ENCODE data around the gene ZFC3H1.

The ZFC3H1 gene

GRCh38 chr12:71602761-71603577 lies 60.7 kb downstream of the ZFC3H1 start:
- no peaks in the 10 kb centered on the region for H3K79me2 ChIP-seq (ENCODE audit: insufficient read depth, low read length)
- no peak for TF ChIP-seq EZH2phosphoT487 (conservative IDR thresholded peaks at IDR 0.05; ENCODE audit: low read length)
- H2AFZ ChIP-seq (ENCODE audit: low read depth, low read length, severe bottlenecking): no peak overlapping the region

GRCh38 chr12:71601546-71601945 lies 62.1 kb downstream of the ZFC3H1 start:
- Histone ChIP-seq H4K20me1 (ENCODE audit: low read depth, low read length) (no peaks in the 10 kb centered on the region), H3K27ac (ENCODE audit: low read depth, low read length) (no peak overlapping the region), H3K9me2 (replicated peaks; ENCODE audit: insufficient read depth, low read length) (no peaks in the 10 kb centered on the region), H3K9ac (ENCODE audit: low read length) (no peak overlapping the region), H3F3A (ENCODE audit: insufficient read depth) (no peaks in the 10 kb centered on the region), H3K79me2 (ENCODE audit: insufficient read depth, low read length) (no peaks in the 10 kb centered on the region), H2AFZ (ENCODE audit: low read depth, low read length, severe bottlenecking) (no peak overlapping the region), H3K27me3 (ENCODE audit: low read length) (no peaks in the 10 kb centered on the region), H3K4me3 (ENCODE audit: insufficient read depth, low read length, poor library complexity, severe bottlenecking) (no peak overlapping the region), H3K36me3 (ENCODE audit: low read length) (no peaks in the 10 kb centered on the region; the same call in 1 of the 2 replicates), H3K4me2 (ENCODE audit: low read depth, low read length, poor library complexity, severe bottlenecking) (no peak overlapping the region), H3K9me3 (ENCODE audit: insufficient read depth, low read length) (no peaks in the 10 kb centered on the region)
- no peak for TF ChIP-seq CTCF (IDR thresholded peaks at IDR 0.05; ENCODE audit: insufficient read depth, low read length, poor library complexity, severe bottlenecking)
- no peak for TF ChIP-seq EZH2phosphoT487 (conservative IDR thresholded peaks at IDR 0.05; ENCODE audit: low read length)

More at GRCh38 chr12:71602761-71603577, 60.7 kb downstream of the ZFC3H1 start:
- Histone ChIP-seq H3K4me3 (ENCODE audit: insufficient read depth, low read length, poor library complexity, severe bottlenecking) (no peak overlapping the region), H4K20me1 (ENCODE audit: low read depth, low read length) (no peaks in the 10 kb centered on the region), H3K27me3 (ENCODE audit: low read length) (no peaks in the 10 kb centered on the region), H3K9ac (ENCODE audit: low read length) (no peak overlapping the region), H3K9me3 (ENCODE audit: insufficient read depth, low read length) (no peaks in the 10 kb centered on the region), H3K9me2 (replicated peaks; ENCODE audit: insufficient read depth, low read length) (no peaks in the 10 kb centered on the region), H3K36me3 (ENCODE audit: low read length) (peaks cover 6% of the 10 kb centered on the region; the same call in 1 of the 2 replicates), H3K4me2 (ENCODE audit: low read depth, low read length, poor library complexity, severe bottlenecking) (no peak overlapping the region), H3F3A (ENCODE audit: insufficient read depth) (no peaks in the 10 kb centered on the region), H3K27ac (ENCODE audit: low read depth, low read length) (no peak overlapping the region)

GRCh38 chr12:71599210-71599609 lies 64.4 kb downstream of the ZFC3H1 start:
- Histone ChIP-seq H3K27me3 (ENCODE audit: low read length) (no peaks in the 10 kb centered on the region), H3F3A (ENCODE audit: insufficient read depth) (no peaks in the 10 kb centered on the region), H4K20me1 (ENCODE audit: low read depth, low read length) (no peaks in the 10 kb centered on the region), H2AFZ (ENCODE audit: low read depth, low read length, severe bottlenecking) (no peak overlapping the region), H3K9me3 (ENCODE audit: insufficient read depth, low read length) (no peaks in the 10 kb centered on the region), H3K4me3 (ENCODE audit: insufficient read depth, low read length, poor library complexity, severe bottlenecking) (no peak overlapping the region), H3K36me3 (ENCODE audit: low read length) (no peaks in the 10 kb centered on the region), H3K9ac (ENCODE audit: low read length) (no peak overlapping the region), H3K79me2 (ENCODE audit: insufficient read depth, low read length) (no peaks in the 10 kb centered on the region), H3K27ac (ENCODE audit: low read depth, low read length) (no peak overlapping the region), H3K9me2 (replicated peaks; ENCODE audit: insufficient read depth, low read length) (no peaks in the 10 kb centered on the region), H3K4me2 (ENCODE audit: low read depth, low read length, poor library complexity, severe bottlenecking) (no peak overlapping the region)
- TF ChIP-seq EZH2phosphoT487 (conservative IDR thresholded peaks at IDR 0.05; ENCODE audit: low read length): no peak
- no peak for TF ChIP-seq CTCF (IDR thresholded peaks at IDR 0.05; ENCODE audit: insufficient read depth, low read length, poor library complexity, severe bottlenecking)
